Measurements from ENCODE around the gene CATSPERZ.

Gene CATSPERZ

GRCh38 chr11:64294774-64295173 is 5.4 kb upstream of the CATSPERZ start:
- TF ChIP-seq CTCF (IDR thresholded peaks at IDR 0.05; ENCODE audit: insufficient read depth, missing control alignments) = no peak
- DNase-seq (ENCODE audit: insufficient read length, low spot score) = no peak
- FAIRE-seq = no peak

GRCh38 chr11:64295760-64296159 is 4.4 kb upstream of the CATSPERZ start:
- no peak for FAIRE-seq
- TF ChIP-seq CTCF (IDR thresholded peaks at IDR 0.05; ENCODE audit: insufficient read depth, missing control alignments) = no peak
- no peak for DNase-seq (ENCODE audit: insufficient read length, low spot score)

- DNase-seq (ENCODE audit: insufficient read length, low spot score) (no peak), FAIRE-seq (no peak)
- TF ChIP-seq CTCF (IDR thresholded peaks at IDR 0.05; ENCODE audit: insufficient read depth, missing control alignments) = no peak
Measured at GRCh38 chr11:64296236-64296635, 3.9 kb upstream of the CATSPERZ start.

GRCh38 chr11:64296830-64297698 is 3.1 kb upstream of the CATSPERZ start:
- no peak for FAIRE-seq
- DNase-seq (ENCODE audit: insufficient read length, low spot score) = no peak
- no peak for TF ChIP-seq CTCF (IDR thresholded peaks at IDR 0.05; ENCODE audit: insufficient read depth, missing control alignments)

GRCh38 chr11:64297699-64298358 is 2.3 kb upstream of the CATSPERZ start:
- DNase-seq (ENCODE audit: insufficient read length, low spot score) = no peak
- no peak for FAIRE-seq
- no peak for TF ChIP-seq CTCF (IDR thresholded peaks at IDR 0.05; ENCODE audit: insufficient read depth, missing control alignments)

- no peak for FAIRE-seq
- TF ChIP-seq CTCF (IDR thresholded peaks at IDR 0.05; ENCODE audit: insufficient read depth, missing control alignments) = no peak
- no peak for DNase-seq (ENCODE audit: insufficient read length, low spot score)
Measured at GRCh38 chr11:64298966-64299846, 952 bp upstream of the CATSPERZ start.

Data from D721Med (cell line).